A549 (cell line): ENCODE results near the gene MOB4. TPM values are rescaled to one million over a fixed set of nuclear protein-coding genes. Genes with fewer than 3 reads are reported as not detected.
A peak's percentile ranks its signal among the peaks of the same experiment; 100 is the strongest.

Experiments
- ATAC-seq, 2 experiments: fragments of 200-7000 bp in 1 of 2; fragments of >200 bp in 1 of 2; cut with Nextera tagmentation in 1 of 2; cut with Tn5 transposase in 1 of 2; 3 replicates each; pipeline versions ENCODE4 v1.8.0 to v1.9.1; 2018 to 2020; ENCODE audit warnings: mild to moderate bottlenecking in 1 of 2, moderate library complexity in 1 of 2
- CTCF ChIA-PET: fragments of 300-600 bp; sonication (Branson Sonifier 250); formaldehyde crosslinking; extraction: SDS; loops from one replicate; lab custom pipeline; 2021; ENCODE audit warnings: antibody characterized with exemption, inconsistent platforms; lab: Yijun Ruan, JAX
- POLR2A ChIA-PET: fragments of 350-600 bp; formaldehyde crosslinking; extraction: SDS; loops from one replicate; lab custom pipeline; 2021; ENCODE audit warnings: antibody characterized with exemption, inconsistent platforms; lab: Yijun Ruan, JAX
- DNase-seq, 2 experiments: peaks; one replicate each; pipeline versions ENCODE4 v3.0.0 to v3.0.0-alpha.2; 2011 to 2016; ENCODE audit warnings: low read depth in 1 of 2, low spot score in 1 of 2
- FAIRE-seq: peaks from 2 replicates; lab custom pipeline; 2011; peaks lifted over from hg19 to GRCh38; lab: Jason Lieb, UNC
- H3K27ac ChIP-seq, 2 experiments: fragments of >200 bp; sonication (Bioruptor Twin); formaldehyde crosslinking; 3 replicates each; pipeline ENCODE4 v1.5.1; 2016 to 2017
- H3K4me1 ChIP-seq: fragments of >200 bp; sonication (Bioruptor Twin); formaldehyde crosslinking; 3 replicates; pipeline ENCODE4 v1.6.1; 2016
- H3K4me2 ChIP-seq: fragments of >200 bp; sonication (Bioruptor Twin); formaldehyde crosslinking; 3 replicates; pipeline ENCODE4 v1.6.1; 2016
- H3K4me3 ChIP-seq: fragments of >200 bp; sonication (Bioruptor Twin); formaldehyde crosslinking; 3 replicates; pipeline ENCODE4 v1.5.1; 2016
- H3K9me3 ChIP-seq: fragments of >200 bp; sonication (Bioruptor Twin); formaldehyde crosslinking; 3 replicates; pipeline ENCODE4 v1.6.1; 2016
- CHD2 ChIP-seq: fragments of 150-350 bp; IDR thresholded peaks from 2 replicates; pipeline ENCODE4 v1.6.1; 2014; ENCODE audit warnings: low read length; ENCODE audit not compliant: partially characterized antibody
- EP300 ChIP-seq, 2 experiments: fragments of >200 bp; sonication (Bioruptor Twin); formaldehyde crosslinking; IDR thresholded peaks; 2 replicates in 1 of 2; 3 replicates in 1 of 2; pipeline ENCODE4 v1.6.1; 2016 to 2017
- ESRRA ChIP-seq: fragments of 150-350 bp; IDR thresholded peaks from 2 replicates; pipeline ENCODE4 v1.6.1; 2014; ENCODE audit warnings: mild to moderate bottlenecking, low read length, borderline replicate concordance
- FOSB ChIP-seq: fragments of 250-450 bp; sonication (Bioruptor Pico); IDR thresholded peaks from 2 replicates; pipeline ENCODE4 v1.5.0; 2020; ENCODE audit warnings: mild to moderate bottlenecking, moderate library complexity
- HOXA7 ChIP-seq: fragments of 250-450 bp; sonication (Bioruptor Pico); IDR thresholded peaks from 2 replicates; pipeline ENCODE4 v1.5.0; 2020; ENCODE audit warnings: mild to moderate bottlenecking, moderate library complexity
- JUN ChIP-seq, 2 experiments: fragments of >200 bp; sonication (Bioruptor Twin); formaldehyde crosslinking; IDR thresholded peaks; 2 replicates in 1 of 2; 3 replicates in 1 of 2; pipeline ENCODE4 v1.6.1; 2016 to 2017
- MAZ ChIP-seq: fragments of 150-350 bp; IDR thresholded peaks from 2 replicates; pipeline ENCODE4 v1.6.1; 2014; ENCODE audit warnings: antibody characterized with exemption, low read depth, low read length, borderline replicate concordance
- MYC ChIP-seq: IDR thresholded peaks from 2 replicates; pipeline ENCODE4 v1.6.1; 2012; ENCODE audit warnings: mild to moderate bottlenecking, inconsistent platforms, low read length, improper control_type of control experiment, borderline replicate concordance
- NFE2L2 ChIP-seq: fragments of 150-350 bp; conservative IDR thresholded peaks from 2 replicates; pipeline ENCODE4 v1.6.1; 2014; ENCODE audit warnings: low read length
- PHF8 ChIP-seq: fragments of 200-600 bp; sonication (generic); IDR thresholded peaks from 2 replicates; pipeline ENCODE4 v1.6.1; 2016; ENCODE audit warnings: low read depth, mild to moderate bottlenecking, antibody characterized with exemption, moderate library complexity, borderline replicate concordance
- POLR2A ChIP-seq: IDR thresholded peaks from 2 replicates; pipeline ENCODE4 v1.6.1; 2012; ENCODE audit warnings: mild to moderate bottlenecking, low read length
- POLR2AphosphoS2 ChIP-seq: conservative IDR thresholded peaks from 2 replicates; pipeline ENCODE4 v1.6.1; 2012; ENCODE audit warnings: low read length, improper control_type of control experiment, inconsistent platforms
- RARB ChIP-seq: fragments of 250-450 bp; sonication (Bioruptor Pico); IDR thresholded peaks from 2 replicates; pipeline ENCODE4 v1.8.0; 2021; ENCODE audit warnings: mild to moderate bottlenecking, moderate library complexity
- RCOR1 ChIP-seq: fragments of 150-350 bp; IDR thresholded peaks from 2 replicates; pipeline ENCODE4 v1.6.1; 2014; ENCODE audit warnings: antibody characterized with exemption, low read length, low read depth
- RNF2 ChIP-seq: fragments of 200-600 bp; sonication (generic); IDR thresholded peaks from 2 replicates; pipeline ENCODE4 v1.6.1; 2016; ENCODE audit warnings: low read depth, mild to moderate bottlenecking, antibody characterized with exemption, moderate library complexity, borderline replicate concordance
- SMC3 ChIP-seq: fragments of >200 bp; sonication (Bioruptor Twin); formaldehyde crosslinking; IDR thresholded peaks from 3 replicates; pipeline ENCODE4 v1.6.1; 2018; ENCODE audit warnings: inconsistent platforms
- ZSCAN20 ChIP-seq: fragments of 250-450 bp; sonication (Bioruptor Pico); IDR thresholded peaks from 2 replicates; pipeline ENCODE4 v1.8.0; 2022; ENCODE audit warnings: mild to moderate bottlenecking, moderate library complexity
- WGBS: methylation state at CpG from one replicate; pipeline ENCODE4 v1.1.6; 2017; ENCODE audit errors: missing lambda C conversion rate; 5-methylcytosine and 5-hydroxymethylcytosine counted together
- polyA plus RNA-seq, 4 experiments: library from polyadenylated mRNA; depleted of rRNA in 3 of 4; stranded (reverse); fragments of >200 nt; fragmentation: RNase III in 1 of 4; extraction: RNeasy Plus Mini Kit Qiagen cat#74134 plus additional on column Dnase treatment in 1 of 4; gene quantifications; 2 replicates in 3 of 4; 3 replicates in 1 of 4; pipeline ENCODE4 v1.2.3, GENCODE V29; 2011 to 2017
- TF ChIP-seq, protein P1 (sequence below): fragments of 250-450 bp; sonication (Bioruptor Pico); IDR thresholded peaks from 2 replicates; pipeline ENCODE4 v1.5.0; 2021; ENCODE audit warnings: mild to moderate bottlenecking, moderate library complexity, borderline replicate concordance
- TF ChIP-seq, protein P2 (sequence below): fragments of 450-650 bp; IDR thresholded peaks from 2 replicates; pipeline ENCODE4 v1.6.1; 2014; ENCODE audit warnings: antibody characterized with exemption
- TF ChIP-seq, protein P3 (sequence below): fragments of >200 bp; sonication (Bioruptor Twin); formaldehyde crosslinking; IDR thresholded peaks from 3 replicates; pipeline ENCODE4 v1.5.1; 2016
- TF ChIP-seq, protein P4 (sequence below): fragments of >200 bp; sonication (Bioruptor Twin); formaldehyde crosslinking; IDR thresholded peaks from 2 replicates; pipeline ENCODE4 v1.6.1; 2016
- TF ChIP-seq, protein P5 (sequence below): fragments of 250-450 bp; sonication (Bioruptor Pico); IDR thresholded peaks from 2 replicates; pipeline ENCODE4 v1.5.0; 2020; ENCODE audit warnings: low read depth, mild to moderate bottlenecking, moderate library complexity

MOB4 gene
- polyA plus RNA-seq, 2 of the 4 experiments (the other 2 are of a cell fraction), result 57.5 to 74.7 TPM

DNA sequence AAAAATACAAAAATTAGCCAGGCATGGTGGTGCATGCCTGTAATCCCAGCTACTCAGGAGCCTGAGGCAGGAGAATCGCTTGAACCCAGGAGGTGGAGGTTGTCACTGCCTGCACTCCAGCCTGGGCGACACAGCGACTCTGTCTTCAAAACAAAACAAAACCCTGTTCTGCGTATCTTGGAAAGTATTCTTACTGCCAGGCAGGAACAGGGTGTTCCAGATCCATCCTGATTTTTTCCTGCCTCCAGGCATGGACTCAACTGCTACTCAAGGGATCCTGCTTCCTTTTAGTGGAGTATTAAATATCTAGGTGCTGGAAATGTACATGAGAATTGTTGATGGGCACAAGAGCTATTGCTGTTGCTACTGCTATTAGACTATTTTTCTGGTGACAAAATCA is 28.5 kb upstream of the MOB4 start:
- Histone ChIP-seq H3K4me2 (no peak overlapping the region), H3K4me3 (no peak overlapping the region), H3K9me3 (peaks cover 17% of the 10 kb centered on the region; the same call in 2 of the 3 replicates)
- POLR2A ChIA-PET, result interaction anchor here (4.6 kb wide), 1 partner anchor 12 kb away, joined by 25 read pairs; the partner anchor contains the start of genes HSPD1 and HSPE1
- TF ChIP-seq MAZ (no peak), POLR2AphosphoS2 (no peak), MYC (no peak), CHD2 (no peak), NFE2L2 (no peak), ESRRA (no peak), EP300 (IDR thresholded peaks at IDR 0.05) (no peak), SMC3 (no peak), FOSB (CRISPR knock-in tag) (no peak), PHF8 (no peak), RARB (CRISPR knock-in tag) (no peak), RNF2 (no peak), ZSCAN20 (CRISPR knock-in tag) (no peak), POLR2A (no peak), HOXA7 (no peak)
- TF ChIP-seq, protein P1, sequence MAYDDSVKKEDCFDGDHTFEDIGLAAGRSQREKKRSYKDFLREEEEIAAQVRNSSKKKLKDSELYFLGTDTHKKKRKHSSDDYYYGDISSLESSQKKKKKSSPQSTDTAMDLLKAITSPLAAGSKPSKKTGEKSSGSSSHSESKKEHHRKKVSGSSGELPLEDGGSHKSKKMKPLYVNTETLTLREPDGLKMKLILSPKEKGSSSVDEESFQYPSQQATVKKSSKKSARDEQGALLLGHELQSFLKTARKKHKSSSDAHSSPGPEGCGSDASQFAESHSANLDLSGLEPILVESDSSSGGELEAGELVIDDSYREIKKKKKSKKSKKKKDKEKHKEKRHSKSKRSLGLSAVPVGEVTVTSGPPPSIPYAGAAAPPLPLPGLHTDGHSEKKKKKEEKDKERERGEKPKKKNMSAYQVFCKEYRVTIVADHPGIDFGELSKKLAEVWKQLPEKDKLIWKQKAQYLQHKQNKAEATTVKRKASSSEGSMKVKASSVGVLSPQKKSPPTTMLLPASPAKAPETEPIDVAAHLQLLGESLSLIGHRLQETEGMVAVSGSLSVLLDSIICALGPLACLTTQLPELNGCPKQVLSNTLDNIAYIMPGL (CRISPR knock-in tag), result no peak
- TF ChIP-seq, protein P2, sequence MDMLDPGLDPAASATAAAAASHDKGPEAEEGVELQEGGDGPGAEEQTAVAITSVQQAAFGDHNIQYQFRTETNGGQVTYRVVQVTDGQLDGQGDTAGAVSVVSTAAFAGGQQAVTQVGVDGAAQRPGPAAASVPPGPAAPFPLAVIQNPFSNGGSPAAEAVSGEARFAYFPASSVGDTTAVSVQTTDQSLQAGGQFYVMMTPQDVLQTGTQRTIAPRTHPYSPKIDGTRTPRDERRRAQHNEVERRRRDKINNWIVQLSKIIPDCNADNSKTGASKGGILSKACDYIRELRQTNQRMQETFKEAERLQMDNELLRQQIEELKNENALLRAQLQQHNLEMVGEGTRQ, result no peak
- TF ChIP-seq, protein P3, sequence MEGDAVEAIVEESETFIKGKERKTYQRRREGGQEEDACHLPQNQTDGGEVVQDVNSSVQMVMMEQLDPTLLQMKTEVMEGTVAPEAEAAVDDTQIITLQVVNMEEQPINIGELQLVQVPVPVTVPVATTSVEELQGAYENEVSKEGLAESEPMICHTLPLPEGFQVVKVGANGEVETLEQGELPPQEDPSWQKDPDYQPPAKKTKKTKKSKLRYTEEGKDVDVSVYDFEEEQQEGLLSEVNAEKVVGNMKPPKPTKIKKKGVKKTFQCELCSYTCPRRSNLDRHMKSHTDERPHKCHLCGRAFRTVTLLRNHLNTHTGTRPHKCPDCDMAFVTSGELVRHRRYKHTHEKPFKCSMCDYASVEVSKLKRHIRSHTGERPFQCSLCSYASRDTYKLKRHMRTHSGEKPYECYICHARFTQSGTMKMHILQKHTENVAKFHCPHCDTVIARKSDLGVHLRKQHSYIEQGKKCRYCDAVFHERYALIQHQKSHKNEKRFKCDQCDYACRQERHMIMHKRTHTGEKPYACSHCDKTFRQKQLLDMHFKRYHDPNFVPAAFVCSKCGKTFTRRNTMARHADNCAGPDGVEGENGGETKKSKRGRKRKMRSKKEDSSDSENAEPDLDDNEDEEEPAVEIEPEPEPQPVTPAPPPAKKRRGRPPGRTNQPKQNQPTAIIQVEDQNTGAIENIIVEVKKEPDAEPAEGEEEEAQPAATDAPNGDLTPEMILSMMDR, result no peak
- TF ChIP-seq, protein P4, sequence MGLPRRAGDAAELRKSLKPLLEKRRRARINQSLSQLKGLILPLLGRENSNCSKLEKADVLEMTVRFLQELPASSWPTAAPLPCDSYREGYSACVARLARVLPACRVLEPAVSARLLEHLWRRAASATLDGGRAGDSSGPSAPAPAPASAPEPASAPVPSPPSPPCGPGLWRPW, result no peak
- TF ChIP-seq, all 56 proteins: peak for 0
- H3K27ac ChIP-seq, result no peak overlapping the region
- CTCF ChIA-PET, result no interaction called here
- no peak for ATAC-seq
- DNase-seq, result no peak
- 93% methylated on average over 4 of the region's 4 CpGs for WGBS
- H3K4me1 ChIP-seq, result peaks cover 5% of the 10 kb centered on the region; the same call in 1 of the 3 replicates
- FAIRE-seq, result no peak

DNA sequence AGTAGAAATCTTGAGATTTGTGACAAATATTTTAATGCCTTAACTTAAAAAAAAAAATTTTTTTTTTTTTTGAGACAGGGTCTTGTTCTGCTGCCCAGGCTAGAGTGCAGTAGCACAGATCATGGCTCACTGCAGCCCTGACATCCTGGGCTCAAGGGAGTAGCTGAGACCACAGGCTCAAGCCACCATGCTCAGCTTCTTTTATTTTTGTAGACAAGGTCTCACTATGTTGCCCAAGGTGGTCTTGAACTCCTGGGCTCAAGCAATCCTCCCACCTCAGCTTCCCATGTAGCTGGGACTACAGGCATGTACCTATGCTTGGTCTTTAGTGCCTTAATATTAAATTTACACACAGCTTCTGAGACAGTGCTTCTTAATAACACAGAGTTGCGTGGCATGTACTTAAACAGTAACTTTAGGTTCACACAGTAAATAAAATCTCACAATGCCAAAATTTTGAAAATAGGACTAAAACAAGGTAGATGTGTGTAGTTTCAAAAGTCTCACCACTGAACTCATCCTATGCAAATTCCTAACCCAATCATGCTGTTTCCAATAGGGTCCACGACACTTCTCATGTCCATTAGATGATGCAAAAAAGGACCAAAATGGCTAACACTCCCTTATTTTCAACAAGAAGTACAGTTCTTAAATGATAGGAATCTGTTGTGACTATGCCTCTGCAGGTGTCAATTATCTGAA is 20.3 kb upstream of the MOB4 start:
- H3K4me3 ChIP-seq, result peak overlapping the region; percentile 74; the same call in 1 of the 3 replicates
- peak overlapping the region; percentile 97 for H3K4me2 ChIP-seq
- CTCF ChIA-PET, result no interaction called here
- WGBS, result 74% methylated on average over 2 of the region's 2 CpGs
- H3K9me3 ChIP-seq, result no peaks in the 10 kb centered on the region
- ATAC-seq, result no peak
- H3K27ac ChIP-seq, result peak overlapping the region in 1 of 2 experiments; percentile 14; a peak in 1 of 6 replicates
- TF ChIP-seq HOXA7 (no peak), POLR2AphosphoS2 (no peak), JUN (IDR thresholded peaks at IDR 0.05) (no peak), RCOR1 (no peak), EP300 (IDR thresholded peaks at IDR 0.05) (no peak)
- TF ChIP-seq, protein P3, result no peak
- TF ChIP-seq, protein P1 (CRISPR knock-in tag), result 0 out of 2 replicates have a peak, but pooled peaks have one; percentile 22
- TF ChIP-seq, protein P5, sequence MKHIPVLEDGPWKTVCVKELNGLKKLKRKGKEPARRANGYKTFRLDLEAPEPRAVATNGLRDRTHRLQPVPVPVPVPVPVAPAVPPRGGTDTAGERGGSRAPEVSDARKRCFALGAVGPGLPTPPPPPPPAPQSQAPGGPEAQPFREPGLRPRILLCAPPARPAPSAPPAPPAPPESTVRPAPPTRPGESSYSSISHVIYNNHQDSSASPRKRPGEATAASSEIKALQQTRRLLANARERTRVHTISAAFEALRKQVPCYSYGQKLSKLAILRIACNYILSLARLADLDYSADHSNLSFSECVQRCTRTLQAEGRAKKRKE, result no peak
- POLR2A ChIA-PET, result no interaction called here
- no peak for DNase-seq
- FAIRE-seq, result no peak
- H3K4me1 ChIP-seq, result peaks cover 52% of the 10 kb centered on the region
